ENCODE data around the gene EHD1.

The EHD1 gene

DNA sequence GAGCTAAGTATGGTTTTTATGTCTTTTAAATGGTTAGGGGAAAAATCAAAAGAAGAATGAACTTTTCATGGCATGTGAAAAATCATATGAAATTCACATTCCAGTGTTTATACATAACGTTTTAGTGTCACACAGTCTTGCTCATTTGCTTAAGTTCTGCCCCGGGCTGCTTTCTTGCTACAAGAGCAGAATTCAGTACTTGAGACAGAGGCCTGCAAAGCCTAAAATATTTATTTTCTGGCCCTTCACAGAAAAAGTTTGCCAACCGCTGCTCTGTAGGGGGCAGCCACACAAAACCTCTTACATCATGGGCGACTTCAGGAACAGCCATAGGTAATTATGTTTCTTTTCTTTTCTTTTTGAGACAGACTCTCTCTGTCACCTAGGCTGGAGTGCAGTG, 39.6 kb upstream of the EHD1 start:
- H3K4me2 ChIP-seq (ENCODE audit: low read depth, low read length, poor library complexity, severe bottlenecking) = peak overlapping the region; percentile 80
- H3F3A ChIP-seq (ENCODE audit: low read depth) = no peaks in the 10 kb centered on the region
- TF ChIP-seq EZH2phosphoT487 (IDR thresholded peaks at IDR 0.05; ENCODE audit: borderline replicate concordance) (no peak), CTCF (conservative IDR thresholded peaks at IDR 0.05; ENCODE audit: low read length) (peak; percentile 51)
- H3K9ac ChIP-seq (ENCODE audit: low read depth, low read length, poor library complexity, severe bottlenecking) = peak overlapping the region; percentile 72
- peak overlapping the region; percentile 70 for H3K4me3 ChIP-seq (ENCODE audit: low read length, poor library complexity, severe bottlenecking)
- H4K20me1 ChIP-seq (ENCODE audit: insufficient read depth, low read length, poor library complexity, severe bottlenecking) = no peaks in the 10 kb centered on the region
- H3K9me3 ChIP-seq (ENCODE audit: insufficient read depth, low read depth, low read length) = no peaks in the 10 kb centered on the region
- peaks cover 18% of the 10 kb centered on the region for H3K4me1 ChIP-seq (ENCODE audit: insufficient read depth, low read length, poor library complexity, severe bottlenecking)
- peak overlapping the region; percentile 65 for H2AFZ ChIP-seq (ENCODE audit: low read length)
- no peaks in the 10 kb centered on the region for H3K9me2 ChIP-seq (replicated peaks; ENCODE audit: low read depth, low read length)
- no peaks in the 10 kb centered on the region for H3K27me3 ChIP-seq (ENCODE audit: insufficient read depth, low read length, poor library complexity, severe bottlenecking)
- H3K36me3 ChIP-seq (ENCODE audit: insufficient read depth, low read length) = no peaks in the 10 kb centered on the region
- peaks cover 19% of the 10 kb centered on the region for H3K79me2 ChIP-seq (ENCODE audit: insufficient read depth, low read length)

DNA sequence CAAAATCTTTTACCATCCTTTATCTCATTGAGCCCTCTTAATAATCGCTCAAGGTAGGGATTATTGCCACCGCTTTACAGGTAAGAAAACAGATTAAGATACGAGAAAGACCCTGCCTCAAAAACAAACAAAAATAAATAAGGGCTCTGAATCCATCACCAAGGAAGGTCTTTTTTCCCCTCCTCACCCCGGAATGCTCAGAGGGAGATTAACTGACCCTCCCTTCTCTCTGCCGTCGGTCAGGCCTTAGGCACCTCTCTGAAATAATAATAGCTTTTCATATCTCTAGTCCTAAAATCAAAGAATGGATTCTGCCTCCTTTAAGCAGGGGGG, 39.2 kb upstream of the EHD1 start:
- Histone ChIP-seq H3K27me3 (ENCODE audit: insufficient read depth, low read length, poor library complexity, severe bottlenecking) (no peaks in the 10 kb centered on the region), H3K9me2 (replicated peaks; ENCODE audit: low read depth, low read length) (no peaks in the 10 kb centered on the region), H3K36me3 (ENCODE audit: insufficient read depth, low read length) (no peaks in the 10 kb centered on the region), H3F3A (ENCODE audit: low read depth) (no peaks in the 10 kb centered on the region), H3K4me3 (ENCODE audit: low read length, poor library complexity, severe bottlenecking) (peak overlapping the region; percentile 70), H3K4me2 (ENCODE audit: low read depth, low read length, poor library complexity, severe bottlenecking) (peak overlapping the region; percentile 80), H3K9ac (ENCODE audit: low read depth, low read length, poor library complexity, severe bottlenecking) (peak overlapping the region; percentile 72), H4K20me1 (ENCODE audit: insufficient read depth, low read length, poor library complexity, severe bottlenecking) (no peaks in the 10 kb centered on the region), H3K9me3 (ENCODE audit: insufficient read depth, low read depth, low read length) (no peaks in the 10 kb centered on the region), H2AFZ (ENCODE audit: low read length) (peak overlapping the region; percentile 65), H3K4me1 (ENCODE audit: insufficient read depth, low read length, poor library complexity, severe bottlenecking) (peaks cover 18% of the 10 kb centered on the region), H3K79me2 (ENCODE audit: insufficient read depth, low read length) (peaks cover 19% of the 10 kb centered on the region)
- TF ChIP-seq CTCF (conservative IDR thresholded peaks at IDR 0.05; ENCODE audit: low read length) (no peak), EZH2phosphoT487 (IDR thresholded peaks at IDR 0.05; ENCODE audit: borderline replicate concordance) (no peak)

- TF ChIP-seq CTCF (conservative IDR thresholded peaks at IDR 0.05; ENCODE audit: low read length) (no peak), EZH2phosphoT487 (IDR thresholded peaks at IDR 0.05; ENCODE audit: borderline replicate concordance) (no peak)
- H3K9me2 ChIP-seq (replicated peaks; ENCODE audit: low read depth, low read length) = no peaks in the 10 kb centered on the region
- H3K9ac ChIP-seq (ENCODE audit: low read depth, low read length, poor library complexity, severe bottlenecking) = peak within 1 kb of the TSS; percentile 95
- H4K20me1 ChIP-seq (ENCODE audit: insufficient read depth, low read length, poor library complexity, severe bottlenecking) = no peaks in the 10 kb centered on the region
- H3K79me2 ChIP-seq (ENCODE audit: insufficient read depth, low read length) = peaks cover 19% of the 10 kb centered on the region
- H3K36me3 ChIP-seq (ENCODE audit: insufficient read depth, low read length) = no peaks in the 10 kb centered on the region
- peak within 1 kb of the TSS; percentile 92 for H3K4me2 ChIP-seq (ENCODE audit: low read depth, low read length, poor library complexity, severe bottlenecking)
- H3K27me3 ChIP-seq (ENCODE audit: insufficient read depth, low read length, poor library complexity, severe bottlenecking) = no peaks in the 10 kb centered on the region
- no peaks in the 10 kb centered on the region for H3K9me3 ChIP-seq (ENCODE audit: insufficient read depth, low read depth, low read length)
- no peaks in the 10 kb centered on the region for H3F3A ChIP-seq (ENCODE audit: low read depth)
- H2AFZ ChIP-seq (ENCODE audit: low read length) = peak within 1 kb of the TSS; percentile 65
- peaks cover 18% of the 10 kb centered on the region for H3K4me1 ChIP-seq (ENCODE audit: insufficient read depth, low read length, poor library complexity, severe bottlenecking)
- peak within 1 kb of the TSS; percentile 81 for H3K4me3 ChIP-seq (ENCODE audit: low read length, poor library complexity, severe bottlenecking)
These were observed 38.6 kb upstream of the EHD1 start, which contains the start of gene ATG2A for GRCh38 chr11:64916775-64917662. Gene ATG2A, minus strand, starts transcription at chr11:64917209. Its CDS starts 74 bp downstream, at chr11:64917135.
